Measurements from ENCODE around the gene TTC24.
"Not testable (repeated sequence)": the region's sequence is repeated elsewhere in the genome, so short reads cannot be mapped to it uniquely, and the experiment has no call there.

The TTC24 gene

GRCh38 chr1:156555715-156556114 is 23.8 kb upstream of the TTC24 start:
- no peak for DNase-seq

GRCh38 chr1:156556354-156556753 is 23.2 kb upstream of the TTC24 start:
- DNase-seq, result no peak

- DNase-seq, result no peak
These were observed 20.3 kb upstream of the TTC24 start for GRCh38 chr1:156559086-156559796.

GRCh38 chr1:156559797-156560385 is 19.6 kb upstream of the TTC24 start:
- no peak for DNase-seq

GRCh38 chr1:156560585-156561163 is 18.8 kb upstream of the TTC24 start:
- DNase-seq, result no peak

GRCh38 chr1:156565519-156565918 is 14.0 kb upstream of the TTC24 start:
- no peak for DNase-seq

GRCh38 chr1:156566436-156566835 is 13.1 kb upstream of the TTC24 start:
- no peak for DNase-seq

- no peak for DNase-seq
These were observed 8.2 kb upstream of the TTC24 start for GRCh38 chr1:156571261-156571852.

GRCh38 chr1:156571919-156572662 is 7.4 kb upstream of the TTC24 start, which contains the start of gene IQGAP3:
Gene IQGAP3, minus strand, starts transcription at chr1:156572565. Its CDS starts 36 bp downstream, at chr1:156572529.
- no peak for DNase-seq

- DNase-seq, result no peak
These were observed 6.9 kb upstream of the TTC24 start for GRCh38 chr1:156572663-156573018.

- no peak for DNase-seq
These were observed 5.4 kb upstream of the TTC24 start for GRCh38 chr1:156574039-156574633.

- no peak for DNase-seq
These were observed 2.0 kb upstream of the TTC24 start for GRCh38 chr1:156577550-156577949.

GRCh38 chr1:156578055-156578454 is 1.5 kb upstream of the TTC24 start:
- no peak for DNase-seq

GRCh38 chr1:156581661-156582387 is 2.3 kb downstream of the TTC24 start:
- no peak for DNase-seq

- DNase-seq, result no peak
These were observed 3.0 kb downstream of the TTC24 start for GRCh38 chr1:156582388-156583017.

- peak; percentile 35 for DNase-seq
These were observed 4.5 kb downstream of the TTC24 start for GRCh38 chr1:156583821-156584622.

- no peak for DNase-seq
These were observed 5.3 kb downstream of the TTC24 start for GRCh38 chr1:156584813-156585212.

- DNase-seq, result no peak
These were observed 6.8 kb downstream of the TTC24 start for GRCh38 chr1:156586323-156586722.

GRCh38 chr1:156586892-156587477 is 7.5 kb downstream of the TTC24 start:
- no peak for DNase-seq

GRCh38 chr1:156587927-156588326 is 8.4 kb downstream of the TTC24 start:
- DNase-seq, result not testable (repeated sequence)
